Activated T-cell treated with anti-CD3 and anti-CD28 coated beads for 24 hours (primary cell): ENCODE results near the gene OR12D2.
"Not testable (repeated sequence)": the region's sequence is repeated elsewhere in the genome, so short reads cannot be mapped to it uniquely, and the experiment has no call there.

Source experiments
- DNase-seq: peaks from one replicate; pipeline ENCODE4 v3.0.0-alpha.2; 2020; ENCODE audit warnings: low read depth

OR12D2 gene, protein sequence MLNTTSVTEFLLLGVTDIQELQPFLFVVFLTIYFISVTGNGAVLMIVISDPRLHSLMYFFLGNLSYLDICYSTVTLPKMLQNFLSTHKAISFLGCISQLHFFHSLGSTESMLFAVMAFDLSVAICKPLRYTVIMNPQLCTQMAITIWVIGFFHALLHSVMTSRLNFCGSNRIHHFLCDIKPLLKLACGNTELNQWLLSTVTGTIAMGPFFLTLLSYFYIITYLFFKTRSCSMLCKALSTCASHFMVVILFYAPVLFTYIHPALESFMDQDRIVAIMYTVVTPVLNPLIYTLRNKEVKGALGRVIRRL

DNA sequence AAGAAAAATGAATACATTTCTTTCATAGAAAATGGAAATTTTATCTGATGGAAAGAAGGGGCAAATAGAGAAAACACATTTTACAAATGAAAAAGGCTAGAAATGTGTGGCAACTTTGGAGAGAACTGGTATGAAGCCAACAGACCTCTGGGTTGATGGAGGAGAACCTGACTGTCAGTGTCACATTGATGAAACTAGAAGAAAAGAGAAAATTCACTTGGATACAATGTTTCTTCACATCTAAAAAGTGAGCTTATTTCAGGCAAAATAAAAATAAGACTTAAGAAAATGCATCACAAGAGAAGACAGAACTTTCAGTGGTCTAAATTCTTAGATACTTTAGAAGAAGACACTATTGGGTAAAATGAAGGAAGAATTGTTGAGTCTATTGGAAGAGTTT lies at the start of gene OR12D2:
OR12D2 (plus strand) TSS at position 301 of the 400 bp plus-strand sequence. CDS start 1,069 bp downstream, outside the sequence.
- DNase-seq: no peak

DNA sequence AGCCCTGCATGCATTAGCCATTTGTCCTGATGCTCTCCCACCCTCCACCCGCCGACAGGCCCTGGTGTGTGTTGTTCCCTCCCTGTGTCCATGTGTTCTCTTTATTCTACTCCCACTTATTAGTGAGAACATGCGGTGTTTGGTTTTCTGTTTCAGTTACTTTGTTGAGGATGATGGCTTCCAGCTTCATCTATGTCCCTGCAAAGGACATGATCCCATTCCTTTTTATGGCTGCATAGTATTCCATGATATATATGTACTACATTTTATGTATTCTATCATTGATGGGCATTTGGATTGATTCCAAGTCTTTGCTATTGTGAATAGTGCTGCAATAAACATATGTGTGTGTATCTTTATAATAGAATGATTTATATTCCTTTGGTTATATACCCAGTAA lies 46.1 kb upstream of the OR12D2 start:
- not testable (repeated sequence) for DNase-seq

DNA sequence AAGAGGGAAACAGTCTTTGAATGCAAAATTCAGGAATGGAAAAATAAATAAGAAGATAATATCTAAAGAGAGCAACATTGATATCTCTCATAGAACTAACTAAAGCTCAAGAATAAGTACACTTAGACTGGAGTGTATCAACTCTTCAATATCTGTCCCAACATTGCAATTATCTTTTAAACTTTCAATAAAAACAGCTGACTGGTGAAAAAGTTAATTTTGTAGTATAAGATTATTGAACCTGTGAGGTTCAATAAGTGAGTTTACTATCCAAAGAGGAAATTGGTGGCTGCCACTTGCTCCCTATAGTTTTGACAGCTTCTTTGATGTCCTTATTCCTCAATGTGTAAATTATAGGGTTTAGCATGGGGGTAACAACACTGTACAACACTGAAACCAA lies 40.5 kb upstream of the OR12D2 start:
- DNase-seq: no peak

DNA sequence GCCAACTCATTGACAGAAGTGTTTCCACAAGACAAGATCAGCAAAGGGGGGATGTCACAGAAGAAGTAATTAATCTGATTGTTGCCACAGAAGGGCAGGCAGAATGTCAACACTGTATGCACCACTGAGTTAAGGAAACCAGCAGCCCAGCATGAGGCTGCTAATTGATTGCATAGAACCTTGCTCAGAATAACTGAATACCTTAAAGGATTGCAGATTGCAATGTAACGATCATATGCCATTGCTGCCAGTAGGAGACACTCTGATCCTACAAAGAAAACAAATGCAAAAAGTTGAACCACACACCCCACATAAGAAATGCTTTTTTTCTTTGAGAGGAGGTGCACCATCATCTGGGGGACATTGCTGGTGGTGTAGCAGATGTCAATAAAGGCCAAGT lies 39.8 kb upstream of the OR12D2 start:
- DNase-seq: no peak

DNA sequence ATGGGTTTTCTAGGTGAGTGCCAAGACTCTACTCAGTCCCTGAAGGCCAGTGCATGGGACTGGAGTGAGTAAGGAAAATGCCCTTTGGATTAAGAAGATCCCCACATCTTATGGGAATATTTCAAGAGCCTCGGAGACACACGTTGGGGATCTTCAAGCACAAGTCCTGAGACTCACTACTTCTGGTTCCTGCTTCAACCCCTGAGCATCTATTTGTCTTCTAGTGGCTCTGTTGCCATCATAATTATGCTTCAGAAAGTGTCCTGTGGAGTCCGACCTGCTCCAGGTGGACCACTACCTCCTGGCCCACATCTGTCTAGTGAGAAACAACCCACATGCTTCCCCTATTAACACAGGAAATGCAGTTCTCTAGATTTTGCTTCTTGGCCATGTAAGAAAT lies 26.7 kb upstream of the OR12D2 start, which contains the start of gene OR5V1:
OR5V1 (minus strand) TSS at position 101 of the 400 bp plus-strand sequence. CDS start 12,670 bp downstream, outside the sequence.
- DNase-seq: no peak

DNA sequence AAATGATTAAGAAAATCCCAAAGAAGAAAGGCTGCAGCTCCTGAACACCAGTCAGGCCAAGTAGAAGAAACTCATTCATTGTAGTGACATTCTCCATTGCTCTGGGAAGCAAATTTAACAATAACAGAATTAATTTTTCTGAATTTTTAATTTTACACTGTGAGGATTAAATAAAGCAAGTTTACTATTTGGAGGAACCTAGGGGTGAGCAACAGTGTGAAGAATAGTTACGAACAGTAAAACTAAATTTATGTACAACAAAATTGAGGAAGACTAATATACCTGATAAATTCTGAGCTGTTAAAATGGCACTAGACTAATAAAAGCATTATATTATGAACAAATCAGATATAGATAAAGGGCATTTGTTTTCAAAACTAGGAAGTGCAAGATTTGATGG lies 20.2 kb upstream of the OR12D2 start, which contains the start of gene OR12D3:
OR12D3 (minus strand) TSS at position 101 of the 400 bp plus-strand sequence; CDS start at position 97, 4 bp downstream.
- DNase-seq: no peak

DNA sequence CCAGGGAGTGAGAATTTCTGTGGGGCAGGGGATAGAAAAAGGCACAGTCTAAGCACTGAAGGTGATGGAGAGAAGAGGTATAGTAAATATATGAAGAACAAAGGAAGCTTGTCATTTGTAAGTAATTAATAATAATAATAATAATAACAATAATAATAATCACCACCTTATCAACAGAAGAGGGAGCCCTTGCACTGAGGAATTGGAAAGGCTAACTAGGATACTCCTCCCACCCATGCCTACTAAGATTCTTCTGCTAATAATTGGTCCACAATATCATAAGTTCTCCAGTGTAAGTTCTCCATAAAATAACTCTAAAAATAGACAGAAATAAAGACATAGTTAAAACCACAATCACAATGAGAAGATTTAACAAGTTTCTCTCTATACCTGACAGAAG lies 19.4 kb upstream of the OR12D2 start:
- no peak for DNase-seq

DNA sequence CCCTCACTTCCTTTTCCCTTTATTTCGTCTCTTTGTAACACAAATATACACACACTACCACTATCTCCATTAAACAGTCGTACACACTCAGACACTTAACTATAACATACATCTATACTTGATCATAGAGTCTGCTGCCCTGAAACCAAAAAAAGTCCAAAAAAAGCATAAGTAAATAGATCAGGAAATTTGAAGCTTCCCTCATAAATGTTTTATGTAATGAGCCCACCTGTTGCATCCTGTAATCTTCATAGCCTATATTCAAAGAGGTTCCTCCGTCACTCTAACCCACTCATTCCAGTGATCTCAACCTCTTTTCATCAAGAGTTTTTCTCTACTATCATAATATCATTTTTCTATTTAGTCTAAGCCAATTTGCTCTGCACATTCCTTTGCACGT lies 6.9 kb upstream of the OR12D2 start:
- DNase-seq: no peak

DNA sequence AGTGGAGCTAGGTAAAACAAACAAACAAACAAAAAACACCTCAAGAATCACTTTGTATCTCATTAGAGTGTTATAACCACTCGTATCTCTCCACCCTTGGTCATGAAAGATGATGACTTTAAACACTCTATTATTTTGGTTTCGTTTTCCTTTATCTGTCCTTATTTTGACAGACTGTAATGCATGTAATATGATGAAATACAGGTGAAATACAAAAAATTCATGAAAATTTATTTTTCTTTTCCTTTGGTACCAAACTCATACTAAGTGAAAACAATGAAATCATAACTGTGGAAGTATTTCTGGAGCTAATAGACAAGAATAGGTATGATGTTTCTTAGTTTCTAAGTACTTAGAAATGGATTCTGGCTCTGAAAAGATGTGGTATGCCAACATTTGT lies 4.1 kb downstream of the OR12D2 start:
- DNase-seq: no peak

DNA sequence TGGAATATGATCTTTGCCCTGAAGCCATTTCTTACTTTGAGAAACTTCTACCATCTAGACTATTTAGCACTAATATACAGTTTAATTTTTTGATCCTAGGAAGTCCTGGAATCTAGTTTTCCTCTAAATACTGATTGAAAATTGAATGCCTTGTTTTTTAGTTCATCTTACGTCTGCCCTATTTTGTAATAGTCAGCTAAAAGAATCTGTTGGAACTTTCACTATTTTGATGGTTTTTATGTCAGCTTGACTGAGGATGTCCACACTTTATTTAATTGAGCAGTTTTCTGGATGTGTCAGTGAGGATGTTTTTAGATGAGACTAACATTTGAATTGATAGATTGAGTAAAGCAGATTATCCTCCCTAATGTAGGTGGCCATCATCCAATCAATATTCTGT lies 8.4 kb downstream of the OR12D2 start:
- DNase-seq: no peak

DNA sequence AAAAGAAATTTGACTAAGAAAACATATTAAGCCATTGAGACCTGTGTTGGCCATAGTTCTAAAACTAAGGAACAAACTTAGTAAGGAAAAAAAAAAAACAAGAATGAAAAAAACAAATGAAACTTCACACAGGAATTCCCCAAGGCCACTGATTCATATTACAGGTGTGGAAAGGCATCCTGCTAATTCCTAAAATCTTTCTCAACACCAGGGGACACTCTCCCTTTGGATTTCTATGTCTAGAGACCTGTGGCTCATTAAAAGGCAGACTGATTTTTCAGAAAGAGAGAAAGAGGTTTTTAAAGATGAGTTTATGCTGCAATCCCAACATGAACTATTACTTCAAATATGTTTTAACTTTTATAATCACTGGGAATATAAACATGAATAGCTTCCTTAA lies 19.2 kb downstream of the OR12D2 start, which contains the start of gene OR12D1:
OR12D1 (plus strand) TSS at position 341 of the 400 bp plus-strand sequence.
- DNase-seq: no peak

DNA sequence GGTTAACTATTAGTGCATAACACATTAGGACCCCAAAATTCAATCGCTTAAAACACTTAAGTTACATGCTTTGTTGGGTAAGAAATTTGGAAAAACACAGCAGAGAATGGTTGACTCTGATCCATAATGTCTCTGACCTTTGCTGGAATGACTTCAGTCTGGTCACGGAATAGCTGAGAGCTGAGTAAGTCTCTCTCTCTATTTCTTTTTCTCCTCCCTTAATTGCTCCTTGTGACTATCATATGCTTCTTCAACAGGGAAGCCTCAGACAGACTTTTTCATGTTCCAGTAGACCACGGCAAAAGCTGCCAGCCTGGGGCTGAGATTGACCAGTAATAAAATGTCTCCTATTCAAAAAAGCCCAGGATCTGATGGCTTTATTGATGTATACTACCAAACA lies 24.1 kb downstream of the OR12D2 start:
- no peak for DNase-seq

DNA sequence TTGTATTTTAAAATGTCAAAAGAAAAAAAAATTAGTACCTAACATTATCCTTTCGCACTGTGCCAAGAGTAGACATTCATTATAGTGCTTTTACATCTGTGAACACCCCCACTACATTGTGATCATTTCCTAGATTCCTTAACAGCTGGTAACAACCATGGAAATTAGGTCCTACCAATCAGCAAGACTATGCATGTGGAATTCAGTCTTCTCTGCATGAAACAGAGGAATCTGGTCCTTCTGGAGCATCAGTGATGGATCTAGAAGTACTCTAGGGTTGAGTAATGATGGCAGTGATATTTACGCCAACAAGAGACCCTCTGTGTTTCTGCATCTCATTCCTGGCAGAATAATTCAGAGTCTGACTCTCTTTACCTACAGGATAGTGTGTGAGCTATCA lies 28.7 kb downstream of the OR12D2 start:
- no peak for DNase-seq

DNA sequence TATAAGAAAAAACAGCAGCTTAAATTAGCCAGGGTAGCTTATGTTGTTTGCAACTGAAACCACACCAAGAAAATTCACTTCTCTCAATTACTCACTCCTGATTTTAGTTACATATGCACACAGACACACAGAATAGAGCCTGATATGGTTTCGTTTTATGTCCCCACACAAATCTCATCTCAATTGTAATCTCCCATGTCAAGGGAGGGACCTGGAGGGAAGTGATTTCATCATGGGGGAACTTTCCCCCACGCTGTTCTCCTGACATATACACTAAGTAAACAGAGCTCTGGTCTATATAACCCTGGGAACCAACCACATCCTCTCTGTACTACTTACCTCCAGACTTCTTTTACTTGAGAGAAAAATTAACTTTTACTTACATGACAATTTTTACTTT lies 29.1 kb downstream of the OR12D2 start:
- no peak for DNase-seq

DNA sequence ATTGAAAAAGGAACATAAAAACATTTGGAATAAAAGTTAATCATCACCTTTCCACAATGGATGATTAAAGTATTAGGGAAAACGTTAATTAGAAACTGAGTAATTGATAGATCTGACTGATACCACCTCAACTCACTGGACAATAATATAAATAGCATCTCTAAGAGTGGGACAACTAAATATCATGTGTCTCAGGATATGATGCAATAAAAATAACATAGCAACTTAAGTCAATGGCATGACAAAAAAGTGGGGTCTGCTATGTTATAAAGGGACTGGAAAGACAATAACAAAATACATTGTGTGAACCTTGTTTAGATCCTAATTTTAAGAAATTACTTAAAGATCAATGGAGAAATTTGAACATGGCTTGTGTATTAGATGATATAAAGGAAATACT lies 29.6 kb downstream of the OR12D2 start:
- DNase-seq: no peak

DNA sequence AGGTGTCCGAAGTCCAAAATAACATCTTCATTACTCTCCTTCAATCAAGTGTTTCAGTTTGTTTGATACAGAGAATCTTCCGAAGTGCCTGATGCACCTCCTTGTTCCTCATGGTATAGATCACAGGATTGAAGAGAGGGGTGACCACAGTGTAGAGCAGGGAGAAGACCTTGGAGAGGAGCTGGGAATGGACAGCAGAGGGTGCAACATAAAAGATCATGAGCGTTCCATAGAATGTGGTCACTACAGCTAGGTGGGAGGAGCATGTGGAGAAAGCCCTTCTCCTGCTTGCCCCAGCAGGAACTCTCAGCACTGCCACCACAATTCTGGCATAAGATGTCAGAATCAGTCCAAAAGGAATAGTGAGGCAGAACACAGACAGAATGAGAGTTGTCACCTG lies 31.2 kb downstream of the OR12D2 start:
- DNase-seq: no peak

DNA sequence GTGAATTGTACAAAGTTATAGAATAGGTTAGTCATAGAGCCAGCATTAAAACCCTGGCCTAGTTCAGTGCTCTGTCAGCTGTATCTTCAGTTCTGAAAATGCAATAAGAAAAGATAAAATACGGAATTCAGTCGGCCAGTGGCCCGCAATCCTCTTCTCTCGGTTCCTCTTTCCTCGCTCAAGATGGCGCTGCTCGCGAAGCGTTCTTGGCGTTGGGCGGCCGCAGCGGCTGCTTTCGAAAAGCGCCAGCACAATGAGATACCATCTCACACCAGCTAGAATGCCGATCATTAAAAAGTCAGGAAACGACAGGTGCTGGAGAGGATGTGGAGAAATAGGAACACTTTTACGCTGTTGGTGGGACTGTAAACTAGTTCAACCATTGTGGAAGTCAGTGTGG lies 41.3 kb downstream of the OR12D2 start:
- DNase-seq: not testable (repeated sequence)

DNA sequence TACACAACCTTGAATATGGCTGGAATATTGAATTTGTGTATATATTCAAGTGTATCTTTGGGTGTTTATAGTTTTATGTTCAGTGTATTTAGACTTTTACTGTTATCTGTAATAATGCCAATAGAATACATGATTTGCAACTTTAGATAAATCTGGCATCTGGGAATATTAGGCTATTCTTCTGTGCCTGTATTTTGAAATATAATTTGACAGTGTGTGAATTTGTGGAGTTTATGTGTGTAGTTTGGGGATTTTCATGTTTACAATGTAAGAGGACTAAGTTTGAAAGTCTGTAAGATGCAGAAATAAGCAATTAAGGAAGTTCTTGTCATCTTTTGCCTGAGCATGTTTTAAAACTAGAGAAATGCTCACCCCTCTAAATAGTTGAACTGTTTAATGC lies 43.6 kb downstream of the OR12D2 start, which contains the start of gene OR10C1:
OR10C1 (plus strand) TSS at position 301 of the 400 bp plus-strand sequence. CDS start 710 bp downstream, outside the sequence.
- no peak for DNase-seq

DNA sequence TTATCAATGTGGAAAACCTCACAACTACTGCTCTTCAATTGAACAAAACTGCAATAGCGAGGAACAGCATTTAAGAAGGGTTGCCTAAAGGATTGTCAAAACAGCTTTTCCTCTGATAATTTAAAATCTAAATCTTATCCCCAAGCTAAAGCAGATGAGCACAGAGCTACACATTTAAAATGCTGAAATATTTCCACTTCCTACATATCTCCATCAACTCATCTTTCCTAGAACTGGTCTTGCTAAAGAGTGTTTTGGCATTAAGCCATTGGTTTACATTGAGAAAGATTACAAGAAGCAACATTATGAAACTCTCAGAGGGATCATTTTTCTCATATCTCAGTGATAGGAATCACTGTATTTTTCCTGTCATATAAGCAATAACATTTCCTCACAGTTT lies 47.3 kb downstream of the OR12D2 start:
- no peak for DNase-seq

DNA sequence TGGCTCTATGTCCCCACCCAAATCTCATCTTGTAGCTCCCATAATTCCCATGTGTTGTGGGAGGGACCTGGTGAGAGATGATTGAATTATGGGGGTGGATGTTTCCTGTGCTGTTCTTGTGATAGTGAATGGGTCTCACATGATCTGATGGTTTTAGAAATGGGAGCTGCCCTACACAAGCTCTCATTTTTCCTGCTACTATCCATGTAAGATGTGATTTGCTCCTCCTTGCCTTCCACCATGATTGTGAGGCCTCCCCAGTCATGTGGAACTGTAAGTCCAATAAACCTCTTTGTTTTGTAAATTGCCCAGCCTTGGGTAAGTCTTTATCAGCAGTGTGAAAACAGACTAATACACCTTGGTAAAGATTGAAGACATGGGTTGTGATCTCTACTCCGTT lies 48.6 kb downstream of the OR12D2 start:
- not testable (repeated sequence) for DNase-seq
